Measurements from ENCODE around the gene DNAJB9.

The DNAJB9 gene

DNA sequence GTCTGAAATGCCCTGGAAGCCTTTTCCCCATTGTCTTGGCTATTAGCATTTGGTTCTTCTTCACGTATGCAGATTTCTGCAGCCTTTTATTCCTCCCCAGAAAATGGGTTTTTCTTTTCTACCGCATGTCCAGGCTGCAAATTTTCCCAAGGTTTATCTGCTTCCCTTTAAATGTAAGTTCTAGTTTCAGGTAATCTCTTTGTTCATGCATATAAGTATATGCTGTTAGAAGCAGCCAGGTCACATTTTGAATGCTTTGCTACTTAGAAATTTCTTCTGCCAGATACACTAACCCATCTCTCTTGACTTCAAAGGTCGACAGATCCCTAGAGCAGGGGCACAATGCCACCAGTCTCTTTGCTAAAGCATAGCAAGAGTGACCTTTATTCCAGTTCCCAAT is 12.5 kb upstream of the DNAJB9 start:
- no peak for DNase-seq (ENCODE audit: extremely low read depth, low read depth)
- TF ChIP-seq, protein P1, sequence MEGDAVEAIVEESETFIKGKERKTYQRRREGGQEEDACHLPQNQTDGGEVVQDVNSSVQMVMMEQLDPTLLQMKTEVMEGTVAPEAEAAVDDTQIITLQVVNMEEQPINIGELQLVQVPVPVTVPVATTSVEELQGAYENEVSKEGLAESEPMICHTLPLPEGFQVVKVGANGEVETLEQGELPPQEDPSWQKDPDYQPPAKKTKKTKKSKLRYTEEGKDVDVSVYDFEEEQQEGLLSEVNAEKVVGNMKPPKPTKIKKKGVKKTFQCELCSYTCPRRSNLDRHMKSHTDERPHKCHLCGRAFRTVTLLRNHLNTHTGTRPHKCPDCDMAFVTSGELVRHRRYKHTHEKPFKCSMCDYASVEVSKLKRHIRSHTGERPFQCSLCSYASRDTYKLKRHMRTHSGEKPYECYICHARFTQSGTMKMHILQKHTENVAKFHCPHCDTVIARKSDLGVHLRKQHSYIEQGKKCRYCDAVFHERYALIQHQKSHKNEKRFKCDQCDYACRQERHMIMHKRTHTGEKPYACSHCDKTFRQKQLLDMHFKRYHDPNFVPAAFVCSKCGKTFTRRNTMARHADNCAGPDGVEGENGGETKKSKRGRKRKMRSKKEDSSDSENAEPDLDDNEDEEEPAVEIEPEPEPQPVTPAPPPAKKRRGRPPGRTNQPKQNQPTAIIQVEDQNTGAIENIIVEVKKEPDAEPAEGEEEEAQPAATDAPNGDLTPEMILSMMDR (IDR thresholded peaks at IDR 0.05; ENCODE audit: low read depth, low read length), result no peak

DNA sequence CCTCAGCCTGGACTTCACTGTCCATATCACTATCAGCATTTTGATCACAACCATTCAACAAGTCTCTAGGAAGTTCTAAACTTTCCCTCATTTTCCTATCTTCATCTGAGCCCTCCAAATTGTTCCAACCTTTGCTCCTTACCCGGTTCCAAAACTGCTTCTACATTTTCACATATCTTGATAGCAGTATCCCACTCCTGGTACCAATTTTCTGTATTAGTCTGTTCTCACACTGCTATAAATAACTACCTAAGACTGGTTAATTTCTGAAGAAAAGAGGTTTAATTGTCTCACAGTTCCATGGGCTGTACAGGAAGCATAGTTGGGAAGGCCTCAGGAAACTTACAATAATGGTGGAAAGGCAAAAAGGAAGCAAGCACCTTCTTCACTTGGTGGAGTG is 12.1 kb upstream of the DNAJB9 start:
- no peak for DNase-seq (ENCODE audit: extremely low read depth, low read depth)
- TF ChIP-seq, protein P1 (IDR thresholded peaks at IDR 0.05; ENCODE audit: low read depth, low read length), result no peak

DNA sequence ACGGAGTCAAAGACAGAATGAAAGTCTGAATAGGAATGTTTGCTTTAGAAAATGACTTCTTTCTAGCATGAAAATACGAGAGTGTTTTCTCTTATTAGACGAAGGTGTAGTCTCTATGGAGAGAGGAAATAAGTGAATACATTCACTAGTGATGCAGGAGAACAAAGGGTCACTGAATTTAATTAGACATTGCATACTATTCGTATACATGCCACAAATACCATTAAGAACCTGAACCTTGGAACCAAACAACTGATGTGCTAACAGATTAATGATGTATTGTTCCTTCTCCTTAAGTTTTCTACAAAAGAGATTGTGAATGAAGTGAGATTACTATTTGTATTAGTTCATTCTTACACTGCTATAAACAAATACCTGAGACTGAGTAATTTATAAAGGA is 10.4 kb upstream of the DNAJB9 start:
- DNase-seq (ENCODE audit: extremely low read depth, low read depth), result no peak
- TF ChIP-seq, protein P1 (IDR thresholded peaks at IDR 0.05; ENCODE audit: low read depth, low read length), result no peak

DNA sequence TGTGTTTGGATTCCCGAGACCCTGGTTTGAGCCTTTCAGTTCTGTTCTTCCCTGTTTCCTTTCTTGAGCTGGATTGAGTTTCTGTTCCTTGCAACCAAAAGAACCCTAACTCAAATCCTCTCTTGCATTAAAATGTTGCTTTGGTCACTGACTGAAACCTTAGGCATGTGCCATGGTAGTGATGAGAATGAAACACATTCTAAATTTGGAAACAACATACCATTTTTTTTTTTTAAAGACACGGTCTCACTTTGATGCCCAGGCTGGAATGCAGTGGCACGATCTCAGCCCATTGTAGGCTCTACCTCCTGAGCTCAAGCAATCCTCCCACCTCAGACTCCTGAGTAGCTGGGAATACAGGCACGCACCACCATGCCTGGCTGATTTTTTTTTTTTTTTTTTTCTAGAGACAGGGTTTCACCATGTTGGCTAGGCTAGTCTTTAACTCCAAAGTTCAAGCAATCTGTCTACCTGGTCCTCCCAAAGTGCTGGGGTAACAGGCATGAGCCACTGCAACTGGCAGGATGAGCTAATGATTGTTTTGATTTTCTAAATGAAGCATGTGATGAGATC is 8.5 kb upstream of the DNAJB9 start:
- TF ChIP-seq, protein P1 (IDR thresholded peaks at IDR 0.05; ENCODE audit: low read depth, low read length), result no peak
- no peak for DNase-seq (ENCODE audit: extremely low read depth, low read depth)

DNA sequence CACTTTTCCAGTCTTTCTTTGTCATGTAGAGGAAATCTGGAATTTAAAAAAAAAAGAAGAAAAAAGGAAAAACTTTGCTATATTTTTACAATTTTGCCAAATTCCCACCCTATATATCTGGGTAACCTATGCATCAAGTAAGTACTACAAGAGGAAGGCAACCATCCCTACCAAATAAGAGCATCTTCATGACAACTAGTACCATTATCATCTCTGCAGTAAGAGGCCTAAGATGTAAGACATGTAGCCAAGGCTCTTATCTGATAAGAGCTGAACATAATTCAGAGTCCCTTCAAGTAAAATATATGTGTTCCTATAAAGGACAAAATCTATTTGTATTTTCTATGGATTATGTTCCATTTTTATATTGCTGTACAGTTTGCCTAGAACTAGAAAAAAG is 3.7 kb upstream of the DNAJB9 start:
- TF ChIP-seq, protein P1 (IDR thresholded peaks at IDR 0.05; ENCODE audit: low read depth, low read length), result no peak
- no peak for DNase-seq (ENCODE audit: extremely low read depth, low read depth)

DNA sequence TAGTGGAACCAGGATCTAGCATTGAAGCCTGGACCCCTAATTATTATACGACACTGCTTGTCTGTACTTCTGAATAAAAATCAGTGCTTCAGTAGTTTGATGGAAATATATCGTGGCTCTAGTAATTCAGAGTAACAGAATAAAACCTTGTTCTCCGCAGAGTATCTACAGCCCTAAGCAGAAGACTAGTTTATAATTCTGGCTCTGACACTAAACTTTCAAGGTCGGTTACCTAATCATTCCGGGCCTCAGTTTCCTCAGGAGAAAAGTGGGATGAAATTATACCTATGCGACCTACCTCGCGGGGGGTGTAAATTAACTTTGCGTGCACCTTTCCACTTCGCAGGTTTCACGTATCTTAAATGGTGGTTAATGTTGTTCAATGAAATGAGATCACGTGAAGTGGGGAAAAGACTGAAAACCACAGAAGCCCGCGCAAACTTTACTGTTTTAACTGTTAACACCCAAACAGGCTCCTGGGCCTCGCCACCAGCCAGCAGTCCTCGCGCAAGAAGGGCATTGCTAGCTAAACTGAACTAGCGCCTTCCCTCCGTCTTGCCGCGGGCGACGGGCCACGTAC is 783 bp upstream of the DNAJB9 start:
- DNase-seq (ENCODE audit: extremely low read depth, low read depth), result no peak
- TF ChIP-seq, protein P1 (IDR thresholded peaks at IDR 0.05; ENCODE audit: low read depth, low read length), result no peak

DNA sequence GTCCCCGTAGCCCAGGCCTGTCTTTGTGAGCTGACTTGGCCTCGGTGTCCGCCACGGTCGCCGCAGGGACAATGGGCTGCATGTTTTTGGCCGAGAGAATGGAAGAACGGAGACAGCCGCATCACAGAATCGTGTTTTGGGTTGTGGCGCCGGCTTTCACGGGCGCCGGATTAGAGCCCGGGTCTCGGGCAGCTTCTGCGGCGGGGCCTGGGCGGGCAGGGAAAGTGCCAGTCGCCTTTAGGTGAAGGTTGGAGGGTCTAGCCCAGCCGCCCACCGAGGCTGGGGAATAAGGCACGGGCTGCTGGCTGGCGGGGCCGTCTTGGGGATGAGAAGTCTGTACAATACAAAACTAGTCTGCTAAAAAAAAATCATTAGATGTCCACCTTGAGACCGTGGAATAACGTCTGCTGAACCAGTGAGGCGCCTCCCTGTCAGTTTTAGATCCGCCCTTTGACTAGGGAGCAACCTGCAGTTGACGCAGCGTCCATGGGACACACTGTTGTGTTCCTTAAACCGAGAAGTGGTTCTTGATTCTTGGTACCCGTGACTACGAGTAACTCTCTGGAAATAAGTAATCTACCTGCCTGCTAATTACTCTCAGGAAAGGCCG is 577 bp downstream of the DNAJB9 start:
- DNase-seq (ENCODE audit: extremely low read depth, low read depth), result no peak
- TF ChIP-seq, protein P1 (IDR thresholded peaks at IDR 0.05; ENCODE audit: low read depth, low read length), result no peak
